Right lung (tissue), 5 donors: ENCODE measurements around the gene SERPINH1. TPM values are rescaled to one million over a fixed set of nuclear protein-coding genes. Genes with fewer than 3 reads are reported as not detected.

ENCODE experiments used
- DNase-seq, 2 donors: peaks; one replicate each; pipeline ENCODE4 v3.0.0-alpha.2; 2013
- polyA plus RNA-seq, 5 donors: library from polyadenylated mRNA; unstranded; fragments of 120-200 nt; gene quantifications; one replicate each; pipeline versions ENCODE4 v1.2.1 to v1.2.3, GENCODE V29; 2013; ENCODE audit warnings: inconsistent platforms in 1 of 5, low replicate concordance in 1 of 5; ENCODE audit not compliant: insufficient read length in 5 of 5, insufficient read depth in 1 of 5

The SERPINH1 gene
- polyA plus RNA-seq, 5 donors, result 354 to 546 (median 466) TPM

DNA sequence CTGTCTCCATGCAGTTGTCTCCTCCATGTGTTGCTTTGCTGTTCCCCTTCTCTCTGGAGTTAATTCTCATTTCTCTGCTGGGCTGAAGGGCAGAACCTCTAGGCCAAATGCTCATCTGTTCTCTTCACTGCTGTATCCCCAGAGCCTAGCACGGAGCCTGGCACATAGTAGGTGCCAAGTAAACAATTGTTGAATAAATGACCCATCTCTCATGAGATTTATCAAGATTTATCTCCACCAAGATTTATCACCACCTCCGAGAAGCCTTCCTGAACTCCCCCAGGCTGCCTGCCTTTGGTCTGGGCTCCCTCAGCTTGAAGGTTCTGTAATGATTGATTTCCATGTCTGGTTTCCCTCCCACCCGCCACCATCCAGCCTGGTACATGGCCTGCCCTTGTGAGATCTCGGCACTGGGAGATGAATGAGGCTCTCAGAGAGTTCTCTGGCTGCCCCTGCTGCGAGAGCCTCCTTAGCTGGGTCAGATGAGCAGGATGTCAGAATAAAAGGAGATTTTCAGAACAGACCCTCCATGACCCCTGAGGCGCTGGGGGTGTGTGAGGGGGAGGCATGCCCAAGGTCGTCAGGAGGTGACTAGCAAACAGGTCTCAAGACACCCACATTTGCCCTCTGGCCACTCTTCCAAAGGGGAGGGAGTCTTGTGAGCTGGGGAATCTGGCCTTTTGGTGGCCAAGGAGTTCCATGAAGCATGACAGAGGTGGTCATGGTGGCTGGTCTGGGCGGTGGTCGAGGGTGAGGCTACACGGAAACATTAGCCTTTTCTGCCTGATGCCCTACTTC lies 33.9 kb upstream of the SERPINH1 start:
- DNase-seq, result no peak

DNA sequence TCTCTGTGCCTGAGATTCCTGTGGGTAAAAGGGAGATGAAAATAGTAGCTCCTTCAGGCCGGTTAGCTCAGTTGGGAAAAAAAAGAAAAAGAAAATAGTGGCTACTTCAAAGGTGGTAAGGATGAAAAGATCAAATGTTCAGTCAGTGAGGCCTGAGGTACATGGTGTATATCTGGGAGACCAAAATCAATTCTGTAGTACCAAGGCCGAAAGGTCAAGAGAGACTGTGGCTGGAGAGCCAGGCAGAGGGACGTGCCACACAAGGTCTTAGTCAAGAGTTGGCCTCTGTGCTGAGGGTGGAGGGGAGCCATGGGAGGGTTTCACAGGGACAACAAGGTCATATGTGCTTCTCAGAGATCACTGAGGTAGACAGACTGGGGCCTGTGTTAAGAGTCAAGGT lies 31.5 kb upstream of the SERPINH1 start:
- no peak for DNase-seq

DNA sequence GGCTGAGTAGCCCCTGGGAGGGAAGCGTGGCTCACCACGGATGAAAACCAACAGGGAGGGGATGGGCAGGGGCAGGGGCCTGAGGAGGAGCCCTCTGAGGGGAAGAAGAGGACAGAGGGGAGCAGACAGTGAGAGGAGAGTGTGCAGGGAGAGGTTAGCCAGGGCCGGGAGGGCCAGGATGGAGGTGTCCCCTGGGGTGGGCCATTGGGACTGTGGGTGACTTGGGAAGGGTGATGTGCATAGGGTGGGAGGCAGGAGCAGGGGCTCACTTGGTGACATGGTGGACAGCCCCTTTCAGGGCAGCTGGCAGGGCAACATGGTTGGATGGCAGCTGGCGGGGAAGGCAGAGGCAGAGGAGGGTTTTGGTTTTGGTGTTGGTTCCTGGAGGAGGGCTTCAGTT lies 30.7 kb upstream of the SERPINH1 start:
- DNase-seq, result no peak

DNA sequence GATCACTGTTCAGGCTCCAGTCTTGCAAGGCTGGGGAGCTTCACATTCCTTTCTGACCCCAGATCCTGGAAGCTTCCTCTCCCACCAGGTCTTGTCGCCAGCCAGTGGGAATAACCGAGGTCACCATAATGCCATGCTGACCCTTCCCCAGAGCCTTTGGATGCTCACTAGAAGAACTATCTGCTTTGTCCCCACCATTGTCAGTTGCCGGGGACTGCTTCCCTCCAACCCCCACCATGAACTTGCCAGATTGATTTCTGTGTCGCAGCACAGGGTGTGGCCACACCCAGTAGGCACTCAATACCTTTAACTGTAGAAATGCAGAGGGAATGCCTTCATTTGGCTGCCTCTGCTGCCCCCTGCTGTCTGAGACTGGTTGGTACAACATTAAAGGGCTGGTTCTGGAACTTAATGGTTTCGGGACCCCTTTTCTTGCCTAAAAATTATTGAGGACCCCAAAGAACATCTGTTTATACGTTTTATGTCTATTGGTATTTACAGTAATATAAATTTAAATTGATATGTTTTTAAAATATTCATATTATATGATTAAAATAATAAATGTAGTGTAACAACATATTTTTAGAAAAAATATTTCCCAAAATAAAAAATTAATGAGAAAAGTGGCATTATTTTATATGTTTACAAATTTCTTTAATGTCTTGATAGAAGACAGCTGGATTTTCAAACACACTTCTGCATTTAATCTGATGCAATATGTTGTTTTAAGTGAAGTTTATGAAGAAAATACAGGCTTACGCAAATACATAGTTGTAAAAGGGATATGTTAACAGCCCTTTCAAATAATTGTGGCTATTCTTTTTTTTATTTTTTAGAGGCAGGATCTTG lies 29.6 kb upstream of the SERPINH1 start:
- peak; percentile 41 to 48 for DNase-seq

DNA sequence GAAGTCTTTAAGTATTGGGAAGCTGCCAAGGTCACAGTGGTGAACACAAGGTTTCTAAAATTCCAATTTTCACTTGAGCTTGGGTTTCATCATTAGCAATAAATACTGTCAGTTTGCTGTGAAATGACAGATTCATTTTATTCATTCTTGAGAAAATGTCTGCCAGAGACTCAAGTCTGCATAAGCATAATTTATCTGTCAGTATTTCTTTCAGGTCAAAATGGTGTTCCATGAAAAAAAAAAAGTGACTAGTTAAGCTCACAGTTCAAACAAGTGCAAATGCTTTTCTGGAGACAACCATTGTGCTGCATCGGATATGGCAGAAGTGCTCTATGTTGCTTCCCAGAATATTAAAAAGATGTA lies 28.2 kb upstream of the SERPINH1 start:
- no peak for DNase-seq

DNA sequence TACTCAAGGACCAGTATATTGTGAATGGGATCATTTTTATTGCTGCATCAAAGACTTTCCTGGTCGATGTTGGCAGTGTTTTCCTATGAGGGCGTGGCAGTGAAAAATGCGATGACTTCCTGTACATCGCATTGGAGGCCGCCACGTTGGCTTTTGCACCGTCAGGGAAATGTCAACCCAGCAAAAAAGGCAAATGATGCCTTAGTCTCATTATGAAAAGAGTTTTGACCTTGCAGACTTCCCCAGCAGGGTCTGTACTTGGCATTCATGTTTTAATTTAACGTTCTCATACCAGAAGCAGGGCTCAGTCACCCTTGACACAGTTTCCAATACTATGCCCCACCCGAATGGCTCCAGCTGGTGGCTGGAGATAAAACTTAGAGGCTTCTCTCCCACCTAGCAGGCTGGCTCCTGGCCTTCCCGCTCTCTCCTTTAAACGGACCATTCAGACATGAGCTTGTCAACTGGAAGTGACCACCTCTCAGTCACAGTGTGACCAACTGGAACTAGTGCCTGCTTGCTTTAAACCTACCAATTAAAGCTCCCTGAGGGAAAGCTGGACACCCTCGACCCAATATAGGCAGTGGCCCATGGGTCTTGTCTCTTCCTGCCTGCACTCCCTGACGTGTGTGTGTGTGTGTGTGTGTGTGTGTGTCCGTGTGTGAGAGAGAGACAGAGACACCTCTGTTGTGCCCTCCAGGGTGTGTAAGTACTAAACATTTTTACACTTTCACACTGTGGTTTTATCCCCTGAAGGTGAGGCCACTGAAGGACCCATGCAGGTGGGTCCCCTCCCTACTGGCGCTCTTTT lies 27.6 kb upstream of the SERPINH1 start:
- no peak for DNase-seq

DNA sequence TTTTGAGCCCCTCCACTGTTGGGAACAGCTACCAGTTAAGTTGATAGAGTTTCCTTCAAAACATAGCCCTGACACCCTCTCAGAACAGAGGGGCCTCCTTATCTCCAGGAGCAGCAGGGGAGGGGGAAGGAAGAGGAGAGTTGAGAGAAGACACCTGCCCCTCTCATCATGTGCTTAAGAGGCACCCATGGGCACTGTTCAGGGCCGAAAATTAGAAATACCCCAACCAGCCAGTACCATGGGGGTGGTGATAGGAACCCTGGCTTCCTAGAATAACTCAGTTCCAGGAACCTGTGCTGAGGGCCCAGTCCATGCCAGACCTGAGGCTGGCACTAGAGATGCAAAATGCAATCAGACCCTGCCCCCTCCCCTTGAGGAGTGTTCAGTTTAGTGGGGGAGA lies 27.0 kb upstream of the SERPINH1 start:
- DNase-seq, result no peak

DNA sequence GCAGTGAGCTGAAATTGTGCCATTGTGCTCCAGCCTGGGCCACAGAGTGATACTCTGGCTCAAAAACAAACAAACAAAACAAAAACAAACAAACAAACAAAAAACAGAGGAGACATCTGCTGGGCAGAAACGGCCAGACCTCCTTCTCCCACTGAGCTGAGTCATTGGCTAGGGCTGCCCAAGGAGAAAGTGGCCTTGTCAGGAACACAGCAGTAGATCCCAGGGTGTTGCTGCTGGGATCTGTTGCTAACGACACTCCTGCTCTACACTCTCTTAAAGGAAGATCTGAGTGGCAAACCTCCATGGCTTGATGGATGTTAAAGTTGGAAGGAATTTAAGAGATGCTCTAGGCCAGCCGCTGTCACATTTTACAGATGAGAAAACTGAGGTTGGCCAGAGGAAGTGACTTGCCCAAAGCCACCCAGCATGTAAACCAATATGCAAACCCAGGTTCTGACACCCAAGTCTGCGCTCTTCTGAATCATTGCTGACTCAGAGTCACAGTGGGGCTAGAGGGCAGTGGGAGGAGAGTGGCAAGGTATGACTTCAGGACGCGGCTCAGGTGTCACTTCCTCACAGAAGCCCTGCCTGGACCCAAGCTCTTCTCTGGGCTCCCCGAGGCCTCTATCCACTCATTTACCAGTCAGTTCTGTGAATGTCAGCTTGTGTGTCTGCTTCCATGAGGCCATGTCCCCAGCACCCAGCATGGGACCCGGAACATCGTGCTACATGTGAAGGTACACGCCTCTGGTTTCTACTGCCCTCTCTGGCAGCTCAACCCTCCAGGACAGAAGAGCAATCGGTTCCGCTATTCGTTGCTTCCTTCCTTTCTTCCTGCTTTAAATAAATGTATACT lies 25.0 kb upstream of the SERPINH1 start:
- no peak for DNase-seq

DNA sequence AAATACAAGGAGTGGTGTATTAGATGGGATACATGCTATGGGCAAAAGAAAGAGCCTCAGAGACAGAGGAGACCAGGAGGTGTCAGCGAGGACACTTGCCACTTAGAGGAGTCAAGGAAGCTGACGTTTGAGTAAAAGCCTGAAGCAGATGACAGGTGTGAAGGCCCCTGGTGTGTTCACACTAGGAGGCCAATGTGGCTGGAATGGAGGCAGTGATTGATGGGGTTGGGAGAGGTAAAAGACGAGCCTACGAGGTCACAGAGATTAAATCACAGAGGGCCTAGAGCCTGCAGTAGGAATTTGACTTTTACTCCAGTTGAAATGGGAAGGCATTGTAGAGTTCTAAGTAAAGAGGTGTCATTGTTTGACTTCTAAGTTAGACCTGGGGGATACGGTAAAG lies 24.3 kb upstream of the SERPINH1 start:
- no peak for DNase-seq

DNA sequence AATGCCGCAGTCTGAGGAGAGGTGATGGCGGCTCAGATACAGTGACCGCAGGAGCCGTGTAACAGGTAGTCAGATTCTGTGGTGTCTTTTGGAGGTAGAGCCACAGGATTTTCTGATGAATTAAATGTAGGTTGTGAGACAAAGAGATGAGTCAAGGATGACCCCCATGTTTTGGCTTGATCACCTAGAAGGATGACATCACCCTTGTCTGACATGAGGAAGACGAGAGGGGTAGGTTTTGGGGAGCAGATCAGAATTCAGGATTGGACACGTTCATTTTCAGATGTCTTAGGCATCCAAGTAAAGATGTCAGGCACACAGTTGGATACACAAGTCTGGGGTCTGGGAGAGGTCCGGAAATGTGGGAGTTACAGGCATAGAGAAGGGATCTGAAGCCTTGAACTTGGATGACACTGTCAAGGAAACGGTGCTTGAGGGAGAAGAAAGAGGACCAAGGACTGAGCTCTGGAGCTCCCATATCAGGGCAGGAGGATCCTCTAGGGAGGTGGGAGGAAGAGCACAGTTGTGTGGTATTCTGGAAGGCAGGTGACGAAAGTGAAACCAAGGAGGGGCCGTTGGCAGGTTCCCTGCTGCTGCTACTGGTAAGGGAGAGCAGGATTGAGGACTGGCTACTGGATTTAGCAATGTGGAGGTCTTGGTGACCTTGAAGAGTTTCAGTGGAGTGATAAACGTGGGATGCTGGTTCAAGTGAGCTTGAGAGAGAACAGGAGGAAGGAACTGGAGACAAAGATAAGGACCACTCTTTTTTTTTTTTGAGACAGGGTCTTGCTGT lies 23.7 kb upstream of the SERPINH1 start:
- no peak for DNase-seq

DNA sequence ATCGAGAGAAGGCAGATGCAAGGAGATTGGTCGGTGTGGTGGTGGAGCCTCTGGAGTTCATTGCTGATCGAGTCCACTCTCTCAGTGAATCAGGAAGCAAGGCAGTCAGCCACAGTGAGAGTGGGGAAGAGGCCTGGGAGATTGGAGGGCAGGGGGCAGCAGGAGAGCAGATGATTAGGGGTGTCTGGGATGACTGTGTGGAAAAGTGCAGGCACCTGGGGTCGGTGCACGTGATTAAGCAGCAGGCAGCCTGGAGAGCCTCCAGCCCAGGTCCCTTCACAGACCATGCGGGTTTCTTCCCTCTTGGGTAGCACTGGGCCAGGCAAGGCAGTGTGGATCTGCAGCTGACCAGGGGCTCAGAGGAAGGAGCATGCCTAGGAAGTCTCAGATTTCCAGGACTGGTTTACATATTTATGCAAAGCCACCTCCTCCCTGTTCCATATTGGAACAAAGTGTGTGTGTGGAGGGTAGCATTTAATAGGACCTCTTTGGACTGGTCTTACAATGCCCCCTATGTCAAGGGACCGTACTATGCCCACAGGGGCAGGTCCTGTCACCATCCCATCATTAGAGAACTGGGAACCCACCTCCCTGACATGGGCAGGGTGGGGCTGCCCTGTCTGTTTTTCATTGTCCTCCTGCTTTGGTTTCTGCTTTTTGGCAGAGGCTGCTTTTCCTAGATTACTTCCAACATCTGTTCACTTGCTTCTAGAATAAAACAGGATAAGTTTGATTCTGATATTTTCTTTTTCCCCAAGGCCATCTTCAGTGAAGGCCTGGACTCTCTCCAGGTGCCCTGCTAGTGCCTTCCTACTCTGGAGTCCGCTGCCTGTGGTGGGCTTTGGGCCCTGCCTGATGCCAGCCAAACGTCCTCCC lies 22.4 kb upstream of the SERPINH1 start:
- no peak for DNase-seq

DNA sequence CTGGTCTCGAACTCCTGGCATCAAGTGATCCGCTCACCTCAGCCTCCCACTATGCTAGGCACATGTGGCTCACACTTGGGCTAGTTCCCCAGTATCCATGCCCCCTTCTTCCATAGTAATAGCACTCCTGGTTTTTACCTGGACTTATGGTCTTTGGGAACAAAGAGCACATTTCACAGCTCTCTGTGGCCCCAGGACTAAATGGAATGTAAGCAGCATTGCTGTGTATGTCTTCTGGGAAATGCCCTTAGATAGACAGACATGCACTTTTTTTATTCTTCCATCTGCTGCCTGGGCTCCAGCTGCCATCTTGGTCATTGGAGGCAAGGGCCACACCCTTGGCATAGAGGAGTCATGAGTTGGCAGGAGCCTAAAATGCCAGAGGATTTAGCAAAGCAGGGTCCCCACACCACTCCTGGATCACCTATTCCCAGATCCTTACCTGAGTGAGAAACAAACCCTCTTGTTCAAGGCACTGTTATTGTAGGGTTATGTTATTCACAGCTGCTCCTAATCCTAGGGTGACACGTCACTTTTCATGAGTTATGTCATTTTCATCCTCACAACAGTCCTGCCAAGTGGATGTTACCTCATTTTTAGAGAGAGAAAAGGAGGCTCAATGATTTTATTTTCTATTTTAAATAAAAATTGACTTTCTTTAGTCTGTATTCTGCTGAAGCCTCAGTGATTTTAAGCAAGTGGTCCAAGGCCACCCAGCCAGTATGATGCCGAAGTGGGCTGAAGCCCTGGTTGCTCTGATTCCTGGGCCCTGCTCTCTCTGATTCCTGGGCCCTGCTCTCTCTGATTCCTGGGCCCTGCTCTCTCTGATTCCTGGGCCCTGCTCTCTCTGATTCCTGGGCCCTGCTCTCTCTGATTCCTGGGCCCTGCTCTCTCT lies 20.6 kb upstream of the SERPINH1 start:
- DNase-seq, result no peak

DNA sequence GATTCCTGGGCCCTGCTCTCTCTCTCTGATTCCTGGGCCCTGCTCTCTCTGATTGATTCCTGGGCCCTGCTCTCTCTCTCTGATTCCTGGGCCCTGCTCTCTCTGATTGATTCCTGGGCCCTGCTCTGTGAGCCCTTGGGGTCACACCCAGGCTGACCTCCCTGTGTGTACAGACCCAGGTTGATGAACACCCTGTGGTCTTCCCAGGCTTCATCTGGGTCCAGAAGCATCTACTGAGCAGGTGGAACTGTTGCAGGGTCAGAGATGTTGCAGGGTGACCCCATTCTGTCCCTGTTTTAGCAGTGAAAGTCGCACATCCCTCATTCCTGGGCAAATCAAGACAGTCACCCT lies 20.0 kb upstream of the SERPINH1 start:
- no peak for DNase-seq

DNA sequence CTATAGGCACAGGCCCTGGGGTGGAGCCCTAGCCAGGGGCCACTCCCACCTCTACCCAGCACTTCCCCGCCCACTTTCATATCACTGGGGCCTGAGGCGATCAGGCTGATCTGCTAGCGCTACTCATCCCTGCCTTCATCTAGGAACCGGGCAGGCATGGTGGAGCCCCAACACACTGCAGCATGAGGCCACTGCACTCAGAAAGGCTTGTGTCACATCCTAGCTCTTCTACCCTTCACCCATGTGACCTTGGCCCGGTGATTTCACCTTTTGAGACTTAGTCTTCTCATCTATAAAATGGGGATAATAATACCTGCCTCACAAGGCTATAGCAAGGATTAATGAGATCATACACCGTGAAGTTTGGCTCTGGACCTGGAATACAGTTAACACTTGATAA lies 18.2 kb upstream of the SERPINH1 start:
- no peak for DNase-seq

DNA sequence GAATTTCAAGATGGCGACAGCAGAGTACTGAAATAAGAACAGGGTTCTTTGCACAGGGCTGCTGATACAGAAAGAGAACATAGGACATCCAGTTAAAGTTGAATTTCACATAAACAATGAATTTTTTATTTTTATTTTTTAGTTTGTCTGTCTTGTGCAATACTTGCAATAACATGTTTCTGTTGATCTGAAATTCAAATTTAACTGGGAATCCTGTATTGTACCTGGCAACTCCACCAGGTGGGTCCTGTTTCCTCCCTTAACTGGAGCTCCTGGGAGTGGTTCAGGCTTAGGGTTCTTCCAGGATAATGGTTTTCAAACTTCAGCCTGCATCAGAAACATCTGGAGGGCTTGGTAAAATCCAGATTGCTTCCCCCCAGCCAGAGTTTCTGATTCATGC lies 14.9 kb upstream of the SERPINH1 start:
- DNase-seq, result no peak

DNA sequence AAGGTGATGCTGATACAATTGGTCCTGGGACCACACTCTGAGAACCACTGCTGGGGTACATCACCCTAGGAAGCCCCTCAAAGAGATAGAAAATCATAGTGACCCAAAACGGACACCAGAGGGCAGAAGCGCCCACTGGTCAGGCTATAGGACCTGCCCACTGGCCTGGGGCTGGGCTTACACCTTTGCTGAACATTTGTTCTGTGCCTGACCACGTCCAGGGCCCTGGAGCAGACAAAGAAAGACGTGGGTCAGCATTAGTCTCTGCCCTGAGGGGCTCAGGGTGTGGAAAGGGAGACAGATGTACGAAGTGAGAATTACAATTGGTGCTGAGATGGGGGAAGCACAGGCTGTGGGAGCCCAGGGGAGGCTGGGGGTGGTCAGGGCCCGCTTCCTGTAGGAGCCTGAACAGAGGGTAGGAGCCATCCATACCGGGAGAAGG lies 14.4 kb upstream of the SERPINH1 start:
- DNase-seq, result peak; percentile 67 to 77

DNA sequence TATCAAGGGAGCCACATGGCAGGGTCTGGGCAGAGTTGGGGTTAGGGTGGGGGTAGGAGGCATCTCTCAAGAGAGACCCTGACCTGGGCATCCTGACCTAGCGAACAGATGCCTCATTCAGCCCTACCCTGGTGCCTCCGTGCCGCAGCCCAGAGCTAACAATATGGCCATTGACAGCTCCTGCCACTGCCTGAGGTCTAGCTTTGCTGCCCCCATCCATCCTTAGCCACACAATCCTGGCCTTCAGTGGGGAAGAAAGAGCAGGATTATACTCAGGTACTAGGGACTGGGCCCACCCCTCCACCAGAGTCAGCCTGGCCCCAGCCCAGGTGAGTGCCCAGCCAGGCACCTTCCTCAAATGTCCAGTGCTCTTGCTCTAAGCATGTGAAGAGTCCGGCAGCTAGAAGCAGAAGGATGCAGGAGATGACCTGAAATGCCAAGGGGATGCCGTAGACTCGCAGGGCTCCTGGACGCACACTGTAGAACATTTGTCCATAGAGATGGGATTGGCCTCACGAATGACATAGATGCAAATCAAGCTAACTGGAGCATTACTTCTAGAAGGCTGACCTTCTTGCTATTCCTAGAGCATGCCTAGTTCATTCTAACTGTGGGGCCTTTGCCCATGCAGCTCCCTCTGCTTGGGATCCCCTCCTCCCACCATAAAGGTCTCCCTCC lies 13.3 kb upstream of the SERPINH1 start:
- DNase-seq, result no peak
